Jurkat, Clone E6-1 (cell line): ENCODE results near the gene RANGRF. TPM values are rescaled to one million over a fixed set of nuclear protein-coding genes. Genes with fewer than 3 reads are reported as not detected.
"Not testable (repeated sequence)": the region's sequence is repeated elsewhere in the genome, so short reads cannot be mapped to it uniquely, and the experiment has no call there.

Experiments
- DNase-seq: peaks from one replicate; pipeline ENCODE4 v3.0.0-alpha.2; 2011; ENCODE audit warnings: low read depth, low spot score
- H3K4me3 ChIP-seq: 2 replicates; pipeline ENCODE4 v1.5.1; 2011; ENCODE audit warnings: mild to moderate bottlenecking, low read length, control low read depth, moderate library complexity
- polyA plus RNA-seq: library from polyadenylated mRNA; unstranded; fragments of >200 nt; gene quantifications from one replicate; pipeline ENCODE4 v1.2.1, GENCODE V29; 2012; ENCODE audit warnings: missing spikeins; ENCODE audit not compliant: insufficient read length, insufficient read depth

Gene RANGRF
- polyA plus RNA-seq = 83.8 TPM

GRCh38 chr17:8288336-8289102 lies at the start of gene RANGRF:
RANGRF (plus strand) TSS chr17:8288670; CDS start chr17:8288789, 119 bp downstream.
- DNase-seq = peak; percentile 78
- H3K4me3 ChIP-seq = peak within 1 kb of the TSS; percentile 86

- H3K4me3 ChIP-seq = no peak overlapping the region
- no peak for DNase-seq
These were observed 44.6 kb upstream of the RANGRF start for GRCh38 chr17:8243827-8244226.

- DNase-seq = no peak
- H3K4me3 ChIP-seq = no peak overlapping the region
These were observed 43.7 kb upstream of the RANGRF start for GRCh38 chr17:8244768-8245167.

- peak; percentile 90 for DNase-seq
These were observed 39.5 kb upstream of the RANGRF start, which contains the start of gene PFAS for GRCh38 chr17:8248751-8249607. PFAS (plus strand) TSS chr17:8249289; CDS start chr17:8253938, 4,649 bp downstream.

GRCh38 chr17:8249621-8250500 lies 38.6 kb upstream of the RANGRF start:
- H3K4me3 ChIP-seq = peak overlapping the region; percentile 80
- no peak for DNase-seq

More at GRCh38 chr17:8248751-8249607, 39.5 kb upstream of the RANGRF start, which contains the start of gene PFAS:
- H3K4me3 ChIP-seq = peak within 1 kb of the TSS; percentile 80

- DNase-seq, H3K4me3 ChIP-seq: not testable (repeated sequence)
These were observed 37.1 kb upstream of the RANGRF start for GRCh38 chr17:8251411-8251810.

- no peak for DNase-seq
- no peak overlapping the region for H3K4me3 ChIP-seq
These were observed 34.7 kb upstream of the RANGRF start for GRCh38 chr17:8253801-8254200.

- DNase-seq = no peak
These were observed 33.6 kb upstream of the RANGRF start for GRCh38 chr17:8254881-8255280.

GRCh38 chr17:8255499-8255898 lies 33.0 kb upstream of the RANGRF start:
- H3K4me3 ChIP-seq = no peak overlapping the region
- no peak for DNase-seq

More at GRCh38 chr17:8254881-8255280, 33.6 kb upstream of the RANGRF start:
- no peak overlapping the region for H3K4me3 ChIP-seq

GRCh38 chr17:8256291-8256690 lies 32.2 kb upstream of the RANGRF start:
- H3K4me3 ChIP-seq = no peak overlapping the region
- no peak for DNase-seq

- H3K4me3 ChIP-seq = no peak overlapping the region
- DNase-seq = no peak
These were observed 31.8 kb upstream of the RANGRF start for GRCh38 chr17:8256691-8257090.

- no peak overlapping the region for H3K4me3 ChIP-seq
- DNase-seq = no peak
These were observed 30.7 kb upstream of the RANGRF start for GRCh38 chr17:8257801-8258200.

- DNase-seq = no peak
- no peak overlapping the region for H3K4me3 ChIP-seq
These were observed 24.1 kb upstream of the RANGRF start for GRCh38 chr17:8264320-8264719.

- H3K4me3 ChIP-seq = no peak overlapping the region
- no peak for DNase-seq
These were observed 23.5 kb upstream of the RANGRF start for GRCh38 chr17:8264836-8265542.

- no peak for DNase-seq
- H3K4me3 ChIP-seq = no peak overlapping the region
These were observed 21.6 kb upstream of the RANGRF start for GRCh38 chr17:8266648-8267479.

- no peak overlapping the region for H3K4me3 ChIP-seq
- no peak for DNase-seq
These were observed 20.9 kb upstream of the RANGRF start for GRCh38 chr17:8267480-8268147.
